DOHH2 (cell line): ENCODE data around the gene C22orf42.
A peak's percentile ranks its signal among the peaks of the same experiment; 100 is the strongest.

Experiments
- EZH2phosphoT487 ChIP-seq: fragments of 200-600 bp; sonication (generic); IDR thresholded peaks from 2 replicates; pipeline ENCODE4 v1.6.1; 2017; ENCODE audit warnings: borderline replicate concordance, mild to moderate bottlenecking, antibody characterized with exemption, low read length, moderate library complexity, mixed read lengths
- TF ChIP-seq, protein P1 (sequence below): fragments of 200-600 bp; sonication (generic); IDR thresholded peaks from one replicate; pipeline ENCODE4 v1.5.1; 2014; ENCODE audit warnings: antibody characterized with exemption, mild to moderate bottlenecking, low read depth, low read length; ENCODE audit not compliant: poor library complexity, severe bottlenecking

DNA sequence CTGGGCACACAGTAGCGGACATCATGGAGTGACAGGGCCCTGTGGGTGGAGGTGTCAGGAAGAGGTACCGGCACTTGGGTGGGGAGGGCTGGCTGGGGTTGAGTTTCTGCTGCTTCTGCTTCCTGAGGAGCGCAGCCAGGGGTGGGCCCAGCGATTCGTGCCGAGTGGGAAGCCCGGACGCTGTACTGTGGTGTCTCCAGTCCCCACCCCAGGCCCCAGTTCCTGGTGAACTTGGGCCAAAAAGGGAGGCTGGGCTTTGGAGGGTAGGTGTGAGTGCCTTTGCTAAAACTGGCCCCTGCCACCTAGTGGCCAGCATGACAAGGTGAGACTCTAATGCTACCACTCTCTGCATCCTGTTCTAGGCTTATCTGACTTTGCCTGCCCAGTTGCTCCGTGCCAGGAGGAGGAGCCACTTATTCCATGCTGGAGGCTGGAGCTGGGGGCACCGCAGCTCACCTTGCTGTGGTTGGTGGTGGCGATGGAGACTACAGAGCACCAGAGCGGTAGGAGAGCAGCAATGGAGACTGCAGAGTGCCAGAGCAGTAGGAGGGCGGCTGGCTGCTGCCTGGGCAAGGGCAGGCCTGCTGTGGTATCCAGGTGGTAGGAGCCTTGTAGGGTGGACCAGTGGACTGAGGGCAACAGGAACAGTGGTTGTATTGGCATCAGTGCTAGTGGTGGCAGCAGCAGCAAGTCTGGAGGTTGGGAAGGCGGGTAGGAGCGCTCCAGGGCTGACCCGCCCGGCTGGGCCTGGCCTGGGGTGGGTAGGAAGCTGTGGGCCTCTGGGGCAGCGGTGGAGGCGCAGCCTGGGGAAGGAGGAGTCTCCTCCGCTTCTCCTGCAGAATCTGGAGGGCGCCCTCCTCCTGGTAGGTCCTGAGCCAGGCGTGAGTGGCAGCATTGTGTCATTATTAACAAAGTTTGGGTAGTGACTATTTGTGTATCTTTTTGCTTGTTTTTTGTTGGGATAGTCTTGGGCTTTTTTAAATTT is 48.0 kb upstream of the C22orf42 start:
- TF ChIP-seq, protein P1, sequence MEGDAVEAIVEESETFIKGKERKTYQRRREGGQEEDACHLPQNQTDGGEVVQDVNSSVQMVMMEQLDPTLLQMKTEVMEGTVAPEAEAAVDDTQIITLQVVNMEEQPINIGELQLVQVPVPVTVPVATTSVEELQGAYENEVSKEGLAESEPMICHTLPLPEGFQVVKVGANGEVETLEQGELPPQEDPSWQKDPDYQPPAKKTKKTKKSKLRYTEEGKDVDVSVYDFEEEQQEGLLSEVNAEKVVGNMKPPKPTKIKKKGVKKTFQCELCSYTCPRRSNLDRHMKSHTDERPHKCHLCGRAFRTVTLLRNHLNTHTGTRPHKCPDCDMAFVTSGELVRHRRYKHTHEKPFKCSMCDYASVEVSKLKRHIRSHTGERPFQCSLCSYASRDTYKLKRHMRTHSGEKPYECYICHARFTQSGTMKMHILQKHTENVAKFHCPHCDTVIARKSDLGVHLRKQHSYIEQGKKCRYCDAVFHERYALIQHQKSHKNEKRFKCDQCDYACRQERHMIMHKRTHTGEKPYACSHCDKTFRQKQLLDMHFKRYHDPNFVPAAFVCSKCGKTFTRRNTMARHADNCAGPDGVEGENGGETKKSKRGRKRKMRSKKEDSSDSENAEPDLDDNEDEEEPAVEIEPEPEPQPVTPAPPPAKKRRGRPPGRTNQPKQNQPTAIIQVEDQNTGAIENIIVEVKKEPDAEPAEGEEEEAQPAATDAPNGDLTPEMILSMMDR, result peak; percentile 67
- TF ChIP-seq EZH2phosphoT487, result no peak
